GM18867 (cell line): ENCODE measurements around the gene KANSL1L.

Experiments
- ATAC-seq: cut with Tn5 transposase; IDR thresholded peaks from one replicate; pipeline ENCODE4 v1.9.1; 2021; ENCODE audit warnings: mild to moderate bottlenecking, moderate library complexity; ENCODE audit not compliant: unreplicated experiment

KANSL1L gene

GRCh38 chr2:210000464-210001324, 170.5 kb downstream of the KANSL1L start:
- no peak for ATAC-seq

GRCh38 chr2:209998596-209998995, 172.6 kb downstream of the KANSL1L start:
- no peak for ATAC-seq

- no peak for ATAC-seq
These were observed 177.2 kb downstream of the KANSL1L start for GRCh38 chr2:209993968-209994367.

GRCh38 chr2:209990838-209991237, 180.4 kb downstream of the KANSL1L start:
- ATAC-seq, result no peak

- peak; percentile 43 for ATAC-seq
These were observed 183.2 kb downstream of the KANSL1L start for GRCh38 chr2:209988010-209988409.

GRCh38 chr2:209986415-209986814, 184.8 kb downstream of the KANSL1L start:
- no peak for ATAC-seq

GRCh38 chr2:209985874-209986273, 185.3 kb downstream of the KANSL1L start:
- ATAC-seq, result no peak

GRCh38 chr2:209984291-209984690, 186.9 kb downstream of the KANSL1L start:
- ATAC-seq, result no peak

GRCh38 chr2:209977386-209978239, 193.6 kb downstream of the KANSL1L start:
- peak; percentile 61 for ATAC-seq

GRCh38 chr2:209976698-209977385, 194.4 kb downstream of the KANSL1L start:
- ATAC-seq, result peak; percentile 71

GRCh38 chr2:209974576-209974975, 196.6 kb downstream of the KANSL1L start:
- ATAC-seq, result no peak

- no peak for ATAC-seq
These were observed 197.9 kb downstream of the KANSL1L start for GRCh38 chr2:209973328-209973727.
